Iris pigment epithelial cell (primary cell): ENCODE measurements around the gene HTN3.
"Not testable (repeated sequence)": the region's sequence is repeated elsewhere in the genome, so short reads cannot be mapped to it uniquely, and the experiment has no call there.

Source experiments
- DNase-seq: peaks from one replicate; pipeline ENCODE4 v3.0.0-alpha.2; 2011; ENCODE audit warnings: low read depth

HTN3 gene

DNA sequence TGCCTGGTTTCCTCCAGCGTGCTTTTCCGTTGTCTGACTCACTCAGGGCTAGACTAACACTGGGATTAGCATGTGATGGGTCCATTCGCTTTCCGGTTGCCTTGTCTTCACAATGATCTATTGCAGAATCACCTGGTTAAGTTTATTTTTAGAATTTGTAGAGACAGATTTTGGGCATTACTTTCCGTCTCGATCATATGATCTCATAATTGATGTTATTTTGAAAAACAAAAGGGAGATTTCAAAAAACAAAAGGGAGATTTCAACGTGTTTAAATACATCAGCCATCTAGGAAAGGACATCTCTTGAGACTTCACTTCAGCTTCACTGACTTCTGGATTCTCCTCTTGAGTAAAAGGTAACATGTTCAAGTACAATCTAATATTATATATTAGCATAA lies at the start of gene HTN3:
HTN3 (plus strand) TSS at position 301 of the 400 bp plus-strand sequence. CDS start 2,282 bp downstream, outside the sequence.
- DNase-seq: not testable (repeated sequence)

DNA sequence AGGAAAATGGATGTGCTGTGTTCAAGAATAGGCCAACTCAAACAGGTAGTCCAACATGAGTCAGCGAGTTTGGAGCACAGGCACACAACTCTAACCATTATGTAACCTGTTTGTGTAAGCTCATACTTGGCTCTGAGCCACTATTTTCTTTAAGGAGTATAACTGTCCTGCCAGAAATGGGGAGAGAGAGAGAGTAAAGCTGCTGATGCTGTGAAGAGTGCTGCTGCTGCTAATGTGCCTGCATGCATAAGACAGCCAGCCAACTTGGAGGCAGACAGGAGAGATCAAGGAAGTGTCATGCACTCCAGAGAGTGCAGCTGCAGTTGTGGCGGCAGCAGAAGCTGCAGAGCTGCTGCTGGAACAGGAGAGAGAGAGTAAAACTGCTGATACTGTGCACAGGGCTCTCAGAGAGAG lies 44.2 kb upstream of the HTN3 start:
- DNase-seq: peak; percentile 80

DNA sequence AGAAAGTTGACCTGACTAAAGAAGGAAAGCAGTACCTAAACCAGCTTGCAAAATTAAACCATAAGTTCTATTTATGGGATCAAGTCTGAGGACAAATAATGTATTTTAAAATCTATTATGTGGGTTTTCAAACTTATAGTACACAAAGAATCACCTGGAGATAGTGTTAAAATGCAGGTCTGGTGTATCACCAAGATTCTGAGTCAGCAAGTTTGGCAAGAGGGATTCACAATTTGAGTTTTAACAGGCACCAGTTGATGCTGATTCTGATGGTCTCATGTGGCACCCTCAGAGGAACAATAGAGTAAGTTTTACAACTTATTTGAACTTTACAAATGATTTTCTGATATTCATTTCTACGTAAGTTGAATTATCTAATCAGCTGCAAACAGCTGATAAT lies 41.6 kb upstream of the HTN3 start:
- DNase-seq: no peak

DNA sequence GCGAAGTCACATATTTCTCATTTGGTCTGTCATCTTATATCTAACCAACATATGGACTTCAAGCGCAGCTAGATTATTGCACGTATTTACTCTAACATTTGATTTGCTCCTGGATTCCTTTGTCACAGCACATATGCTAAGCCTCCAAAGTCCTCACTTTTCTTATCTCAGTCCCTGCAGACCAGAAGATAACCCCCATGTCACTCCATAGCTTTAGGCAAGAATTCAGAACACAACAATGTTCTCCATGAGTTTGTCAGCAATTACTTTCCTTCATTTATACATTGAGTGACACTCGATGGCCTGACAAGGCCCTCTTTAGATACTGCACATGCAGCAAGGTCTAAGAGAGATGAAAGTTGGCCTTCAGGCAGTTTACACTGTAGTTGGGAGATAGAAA lies 37.2 kb upstream of the HTN3 start:
- no peak for DNase-seq

DNA sequence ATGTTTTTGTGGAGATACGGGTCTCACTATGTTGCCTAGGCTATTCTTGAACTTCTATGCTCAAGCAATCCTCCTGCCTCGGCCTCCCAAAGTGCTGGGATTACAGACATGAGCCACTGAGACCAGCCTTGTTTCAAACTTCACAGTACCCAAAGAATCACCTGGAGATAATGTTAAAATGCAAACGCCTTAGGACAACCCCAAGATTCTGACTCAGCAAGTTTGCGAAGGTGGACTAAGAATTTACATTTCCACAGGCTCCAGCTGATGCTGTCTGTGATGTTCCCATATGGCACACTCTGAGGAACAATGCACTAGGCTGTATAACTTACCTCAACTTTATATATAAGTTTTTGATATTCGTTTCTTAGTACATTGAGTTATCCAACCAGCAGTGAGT lies 33.5 kb upstream of the HTN3 start:
- no peak for DNase-seq

GRCh38 chr4:69995526-69996016 lies 32.7 kb upstream of the HTN3 start, which contains the start of gene STATH:
STATH (plus strand) TSS chr4:69995966; CDS start chr4:69998438, 2,472 bp downstream.
- DNase-seq: peak; percentile 77

- DNase-seq: peak; percentile 41
These were observed 28.8 kb upstream of the HTN3 start for GRCh38 chr4:69999420-69999819.

GRCh38 chr4:70000711-70001110 lies 27.5 kb upstream of the HTN3 start:
- no peak for DNase-seq

GRCh38 chr4:70002507-70002906 lies 25.8 kb upstream of the HTN3 start:
- DNase-seq: no peak

- no peak for DNase-seq
These were observed 19.5 kb upstream of the HTN3 start for GRCh38 chr4:70008771-70009170.

- DNase-seq: not testable (repeated sequence)
These were observed 9.3 kb upstream of the HTN3 start for GRCh38 chr4:70019006-70019405.

- DNase-seq: no peak
These were observed 5.0 kb upstream of the HTN3 start for GRCh38 chr4:70023218-70023617.

DNA sequence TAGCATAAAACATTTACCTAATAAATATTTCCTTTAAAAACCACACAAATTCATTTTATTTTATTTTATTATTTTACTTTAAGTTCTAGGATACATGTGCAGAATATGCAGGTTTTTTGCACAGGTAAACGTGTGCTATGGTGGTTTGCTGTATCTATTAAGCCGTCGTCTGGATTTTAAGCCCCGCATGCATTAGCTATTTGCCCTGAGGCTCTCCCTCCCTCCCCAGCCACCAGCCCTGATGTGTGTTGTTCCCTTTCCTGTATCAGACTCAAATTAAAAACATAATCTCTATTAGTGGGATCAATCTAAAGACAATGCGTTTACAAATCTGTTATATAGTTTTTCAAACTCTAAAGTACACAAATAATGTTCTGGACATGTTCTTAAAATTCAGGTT lies 1.2 kb upstream of the HTN3 start:
- DNase-seq: no peak

- not testable (repeated sequence) for DNase-seq
These were observed 9.3 kb downstream of the HTN3 start for GRCh38 chr4:70037559-70037958.

DNA sequence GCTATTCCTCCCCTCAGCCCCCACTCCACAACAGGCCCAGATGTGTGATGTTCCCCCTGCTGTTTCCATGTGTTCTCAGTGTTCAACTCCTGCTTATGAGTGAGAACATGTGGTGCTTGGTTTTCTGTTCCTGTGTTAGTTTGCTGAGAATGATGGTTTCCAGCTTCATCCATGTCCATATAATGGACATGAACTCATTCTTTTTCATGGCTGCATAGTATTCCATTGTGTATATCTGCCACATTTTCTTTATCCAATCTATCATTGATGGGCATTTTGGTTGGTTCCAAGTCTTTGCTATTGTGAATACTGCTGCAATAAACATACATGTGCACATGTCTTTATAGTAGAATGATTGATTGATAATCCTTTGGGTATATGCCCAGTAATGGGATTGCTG lies 11.7 kb downstream of the HTN3 start:
- DNase-seq: not testable (repeated sequence)

DNA sequence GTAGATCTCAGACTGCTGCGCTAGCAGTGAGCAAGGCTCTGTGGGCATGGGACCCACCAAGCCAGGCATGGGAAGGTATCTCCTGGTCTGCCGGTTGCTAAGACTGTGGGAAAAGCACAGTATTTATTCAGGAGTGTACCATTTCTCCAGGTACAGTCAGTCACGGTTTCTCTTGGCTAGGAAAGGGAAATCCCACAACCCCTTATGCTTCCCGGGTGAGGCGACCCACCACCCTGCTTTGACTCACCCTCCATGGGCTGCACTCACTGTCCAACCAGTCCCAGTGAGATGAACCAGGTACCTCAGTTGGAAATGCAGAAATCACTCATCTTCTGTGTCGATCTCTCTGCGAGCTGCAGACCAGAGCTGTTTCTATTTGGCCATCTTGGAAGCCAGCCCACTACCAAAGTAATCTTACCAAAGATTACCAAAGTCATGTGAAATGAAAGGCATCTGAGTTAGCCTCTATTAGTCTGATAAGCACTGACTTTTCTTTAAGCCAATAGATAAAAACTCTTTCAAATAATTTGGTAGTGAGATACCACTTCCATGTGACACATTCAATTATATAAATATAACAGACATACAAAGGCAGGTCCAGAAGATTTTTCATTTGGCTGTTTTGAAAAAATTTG lies 13.5 kb downstream of the HTN3 start:
- no peak for DNase-seq

GRCh38 chr4:70050138-70050537 lies 21.9 kb downstream of the HTN3 start, which contains the start of gene HTN1:
HTN1 (plus strand) TSS chr4:70050438; CDS start chr4:70053077, 2,639 bp downstream.
- DNase-seq: not testable (repeated sequence)

GRCh38 chr4:70056534-70056933 lies 28.3 kb downstream of the HTN3 start:
- not testable (repeated sequence) for DNase-seq

GRCh38 chr4:70057651-70058050 lies 29.4 kb downstream of the HTN3 start:
- no peak for DNase-seq

GRCh38 chr4:70059149-70059548 lies 30.9 kb downstream of the HTN3 start:
- no peak for DNase-seq

- no peak for DNase-seq
These were observed 33.7 kb downstream of the HTN3 start for GRCh38 chr4:70062000-70062399.

DNA sequence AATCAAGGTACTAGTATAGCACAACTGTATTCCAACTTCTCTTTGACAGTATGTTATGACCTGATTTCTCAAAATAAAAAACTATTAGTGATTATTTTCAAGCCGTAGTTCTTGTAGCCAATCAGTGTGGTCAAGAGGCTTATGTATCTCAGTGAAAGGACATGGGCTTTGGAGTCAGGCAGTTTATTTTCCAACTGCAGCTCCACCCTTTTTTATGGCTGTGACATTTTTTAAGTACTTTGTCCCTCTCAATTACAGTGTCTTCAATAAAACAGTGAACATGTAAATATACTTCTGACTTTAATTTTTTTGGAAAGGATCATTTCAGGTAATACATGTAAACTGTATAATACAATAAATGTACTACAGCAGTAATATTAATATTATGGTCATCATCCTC lies 51.9 kb downstream of the HTN3 start:
- no peak for DNase-seq
